Neural progenitor cell (in vitro differentiated cells): ENCODE measurements around the gene RPS19. TPM values are rescaled to one million over a fixed set of nuclear protein-coding genes. Genes with fewer than 3 reads are reported as not detected.
A peak's percentile ranks its signal among the peaks of the same experiment; 100 is the strongest.

Experiments
- DNase-seq: peaks from one replicate; pipeline ENCODE4 v3.0.0-alpha.2; 2016; ENCODE audit warnings: low spot score
- H2AFZ ChIP-seq: fragments of 200-600 bp; sonication (generic); replicated peaks from 2 replicates; pipeline ENCODE4 v1.6.1; 2016; ENCODE audit warnings: antibody characterized with exemption
- H3F3A ChIP-seq: fragments of 200-600 bp; sonication (generic); 2 replicates; pipeline ENCODE4 v1.6.1; 2016; ENCODE audit warnings: antibody characterized with exemption, low read depth
- H3K27ac ChIP-seq: fragments of 200-600 bp; sonication (generic); 2 replicates; pipeline ENCODE4 v1.5.1; 2016; ENCODE audit warnings: mild to moderate bottlenecking
- H3K27me3 ChIP-seq: fragments of 200-600 bp; sonication (generic); 2 replicates; pipeline ENCODE4 v1.6.1; 2016; ENCODE audit warnings: mild to moderate bottlenecking, moderate library complexity
- H3K36me3 ChIP-seq: fragments of 200-600 bp; sonication (generic); 2 replicates; pipeline ENCODE4 v1.5.1; 2016
- H3K4me1 ChIP-seq: fragments of 200-600 bp; sonication (generic); 2 replicates; pipeline ENCODE4 v1.6.1; 2016; ENCODE audit warnings: mixed run types
- H3K4me2 ChIP-seq: fragments of 200-600 bp; sonication (generic); 2 replicates; pipeline ENCODE4 v1.6.1; 2016
- H3K4me3 ChIP-seq: fragments of 200-600 bp; sonication (generic); 2 replicates; pipeline ENCODE4 v1.5.1; 2016
- H3K79me2 ChIP-seq: fragments of 200-600 bp; sonication (generic); 2 replicates; pipeline ENCODE4 v1.6.1; 2016; ENCODE audit warnings: low read depth
- H3K9ac ChIP-seq: fragments of 200-600 bp; sonication (generic); 2 replicates; pipeline ENCODE4 v1.6.1; 2016
- H3K9me3 ChIP-seq: fragments of 200-600 bp; sonication (generic); 2 replicates; pipeline ENCODE4 v1.5.1; 2016; ENCODE audit warnings: low read depth
- H4K20me1 ChIP-seq: fragments of 200-600 bp; sonication (generic); 2 replicates; pipeline ENCODE4 v1.6.1; 2016; ENCODE audit warnings: low read depth
- H3K27ac Mint-ChIP-seq: 3 replicates; pipeline ENCODE4 v1.8.0; 2021; ENCODE audit warnings: mixed read lengths
- H3K27me3 Mint-ChIP-seq: 2 replicates; pipeline ENCODE4 v1.8.0; 2022; ENCODE audit warnings: low read depth, mild to moderate bottlenecking, inconsistent platforms, moderate library complexity, mixed read lengths; ENCODE audit not compliant: insufficient read depth
- H3K36me3 Mint-ChIP-seq: 3 replicates; pipeline ENCODE4 v1.8.0; 2021; ENCODE audit warnings: mixed read lengths
- H3K4me1 Mint-ChIP-seq: 3 replicates; pipeline ENCODE4 v1.8.0; 2021; ENCODE audit warnings: mixed read lengths
- H3K4me3 Mint-ChIP-seq: 3 replicates; pipeline ENCODE4 v1.8.0; 2021; ENCODE audit warnings: mild to moderate bottlenecking, moderate library complexity, mixed read lengths
- H3K9me3 Mint-ChIP-seq: 3 replicates; pipeline ENCODE4 v1.8.0; 2020; ENCODE audit warnings: mixed read lengths
- EZH2 ChIP-seq: fragments of 200-600 bp; sonication (generic); IDR thresholded peaks from 2 replicates; pipeline ENCODE4 v1.6.1; 2017; ENCODE audit warnings: antibody characterized with exemption, mild to moderate bottlenecking, moderate library complexity
- EZH2phosphoT487 ChIP-seq: fragments of 200-600 bp; sonication (generic); IDR thresholded peaks from 2 replicates; pipeline ENCODE4 v1.6.1; 2017; ENCODE audit warnings: antibody characterized with exemption
- total RNA-seq: library from RNA; depleted of rRNA; stranded (reverse); fragments of >200 nt; gene quantifications from 2 replicates; pipeline ENCODE4 v1.2.3, GENCODE V29; 2015; ENCODE audit warnings: low replicate concordance
- TF ChIP-seq, protein P1 (sequence below): fragments of 200-600 bp; sonication (generic); IDR thresholded peaks from 2 replicates; pipeline ENCODE4 v1.5.1; 2017; ENCODE audit warnings: antibody characterized with exemption, mild to moderate bottlenecking

The RPS19 gene
- total RNA-seq, 1 donor from 2014 or later, result 1,422 TPM

DNA sequence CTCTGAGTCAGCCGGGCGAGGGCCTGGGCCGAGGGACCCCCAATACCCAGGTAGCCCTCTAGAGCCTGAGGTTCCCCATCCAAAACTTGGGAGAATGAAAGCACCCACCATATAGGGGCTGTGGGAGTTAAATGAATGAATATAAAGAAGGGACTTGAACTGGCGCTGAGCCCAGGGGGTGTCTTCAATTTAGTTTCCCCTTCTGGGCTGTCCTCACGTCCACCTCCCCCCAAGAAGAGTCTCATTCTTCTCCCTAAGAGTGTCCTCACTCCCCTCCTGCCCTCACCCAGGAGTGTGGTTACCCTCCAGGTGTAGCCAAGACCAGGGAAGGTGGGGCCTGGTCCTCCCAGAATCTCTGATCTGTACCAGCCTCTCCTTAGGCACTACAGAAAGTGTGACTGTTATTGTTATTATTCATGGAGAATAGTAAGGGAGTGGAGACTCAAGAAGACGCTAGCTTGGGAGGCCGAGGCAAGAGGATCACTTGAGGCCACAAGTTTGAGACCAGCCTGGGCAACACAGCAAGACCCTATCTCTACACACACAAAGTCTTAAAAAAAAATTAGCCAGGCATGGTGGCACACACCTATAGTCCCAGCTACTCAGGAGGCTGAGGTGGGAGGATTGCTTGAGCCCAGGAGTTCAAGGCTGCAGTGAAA lies 19.7 kb downstream of the RPS19 start:
- peak overlapping the region; percentile 36 for H3K4me3 Mint-ChIP-seq
- peaks cover 2% of the 10 kb centered on the region for H3K4me1 ChIP-seq
- DNase-seq, result no peak

DNA sequence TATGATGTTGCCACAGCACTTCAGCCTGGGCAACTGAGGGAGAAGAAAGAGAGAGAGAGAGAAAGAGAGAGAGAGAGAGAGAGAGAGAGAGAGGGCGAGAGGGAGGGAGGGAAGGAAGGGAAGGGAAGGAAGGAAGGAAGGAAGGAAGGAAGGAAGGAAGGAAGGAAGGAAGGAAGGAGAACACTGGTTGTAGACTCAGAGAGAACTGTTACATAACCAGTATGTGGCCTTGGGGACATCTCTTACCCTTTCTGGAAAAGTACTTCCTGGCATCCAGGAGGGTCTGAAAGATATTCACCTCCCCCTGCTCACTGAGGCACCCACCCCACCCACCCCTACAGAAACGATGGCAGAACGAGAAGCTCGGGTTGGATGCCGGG lies 20.3 kb downstream of the RPS19 start:
- no peak for DNase-seq
- H3K27me3 Mint-ChIP-seq, result peaks cover 33% of the 10 kb centered on the region

More for the DNA sequence above, 19.7 kb downstream of the RPS19 start:
- no peak overlapping the region for H2AFZ ChIP-seq
- H3K4me3 ChIP-seq, result no peak overlapping the region
- H3F3A ChIP-seq, result peaks cover 22% of the 10 kb centered on the region
- no peak overlapping the region for H3K27ac ChIP-seq
- no peak overlapping the region for H3K27ac Mint-ChIP-seq
- H3K9me3 Mint-ChIP-seq, result no peaks in the 10 kb centered on the region
- no peaks in the 10 kb centered on the region for H4K20me1 ChIP-seq
- H3K9ac ChIP-seq, result no peak overlapping the region
- peaks cover 31% of the 10 kb centered on the region for H3K27me3 Mint-ChIP-seq
- H3K36me3 Mint-ChIP-seq, result no peaks in the 10 kb centered on the region
- peaks cover 3% of the 10 kb centered on the region for H3K79me2 ChIP-seq
- TF ChIP-seq EZH2 (no peak), EZH2phosphoT487 (no peak)
- TF ChIP-seq, protein P1, sequence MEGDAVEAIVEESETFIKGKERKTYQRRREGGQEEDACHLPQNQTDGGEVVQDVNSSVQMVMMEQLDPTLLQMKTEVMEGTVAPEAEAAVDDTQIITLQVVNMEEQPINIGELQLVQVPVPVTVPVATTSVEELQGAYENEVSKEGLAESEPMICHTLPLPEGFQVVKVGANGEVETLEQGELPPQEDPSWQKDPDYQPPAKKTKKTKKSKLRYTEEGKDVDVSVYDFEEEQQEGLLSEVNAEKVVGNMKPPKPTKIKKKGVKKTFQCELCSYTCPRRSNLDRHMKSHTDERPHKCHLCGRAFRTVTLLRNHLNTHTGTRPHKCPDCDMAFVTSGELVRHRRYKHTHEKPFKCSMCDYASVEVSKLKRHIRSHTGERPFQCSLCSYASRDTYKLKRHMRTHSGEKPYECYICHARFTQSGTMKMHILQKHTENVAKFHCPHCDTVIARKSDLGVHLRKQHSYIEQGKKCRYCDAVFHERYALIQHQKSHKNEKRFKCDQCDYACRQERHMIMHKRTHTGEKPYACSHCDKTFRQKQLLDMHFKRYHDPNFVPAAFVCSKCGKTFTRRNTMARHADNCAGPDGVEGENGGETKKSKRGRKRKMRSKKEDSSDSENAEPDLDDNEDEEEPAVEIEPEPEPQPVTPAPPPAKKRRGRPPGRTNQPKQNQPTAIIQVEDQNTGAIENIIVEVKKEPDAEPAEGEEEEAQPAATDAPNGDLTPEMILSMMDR, result no peak
- peaks cover 54% of the 10 kb centered on the region for H3K27me3 ChIP-seq
- no peaks in the 10 kb centered on the region for H3K36me3 ChIP-seq
- H3K4me1 Mint-ChIP-seq, result peaks cover 14% of the 10 kb centered on the region
- H3K4me2 ChIP-seq, result no peak overlapping the region
- H3K9me3 ChIP-seq, result no peaks in the 10 kb centered on the region

DNA sequence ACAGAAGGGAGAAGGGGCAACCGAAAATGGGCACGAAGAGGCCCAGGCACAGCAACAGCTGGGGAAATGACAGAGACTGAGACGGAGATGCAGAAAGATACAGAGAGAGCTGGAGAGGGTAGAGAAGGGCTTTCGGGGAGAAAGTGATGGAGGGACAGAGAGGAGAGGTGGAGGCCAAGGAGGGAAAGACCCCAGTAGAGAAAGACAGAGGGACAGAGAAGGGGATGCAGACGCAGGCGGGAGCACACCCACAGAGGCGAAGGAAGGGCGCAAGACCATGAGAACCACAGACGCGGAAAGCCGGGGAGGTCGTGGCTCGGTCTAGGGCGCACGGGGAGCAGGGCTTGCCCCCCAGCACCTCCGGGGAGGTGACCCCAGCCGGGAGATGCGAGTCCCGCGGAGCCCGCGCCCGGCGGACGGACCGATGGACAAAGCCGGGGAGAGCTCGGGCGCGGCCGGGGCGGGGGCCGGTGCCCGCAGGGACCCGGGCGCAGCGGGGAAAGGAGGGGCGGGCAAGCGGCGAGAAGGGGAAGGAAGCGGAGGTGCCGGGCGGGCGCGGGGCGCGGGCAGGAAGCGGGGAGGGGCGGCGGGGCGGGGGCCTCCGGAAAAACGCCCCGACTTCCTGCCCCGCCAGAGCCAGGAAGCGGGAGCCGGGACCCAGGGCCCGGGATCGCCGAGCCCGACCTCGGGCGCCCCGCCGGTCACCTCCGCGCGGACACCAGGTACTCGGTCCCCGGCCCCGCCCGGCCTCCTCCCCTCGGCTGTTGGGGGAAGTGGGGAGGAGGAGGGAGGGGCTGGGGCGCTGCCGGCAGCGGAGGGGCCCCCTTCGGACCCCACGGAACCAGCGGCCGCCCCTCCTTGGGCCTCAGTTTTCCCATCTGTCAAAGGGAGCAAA lies 22.8 kb downstream of the RPS19 start, which contains the start of gene ARHGEF1:
TSS of gene ARHGEF1 (plus strand) at position 617 of the 895 bp plus-strand sequence. CDS start 4,899 bp downstream, outside the sequence.
- Histone ChIP-seq H3K9me3 (no peaks in the 10 kb centered on the region), H2AFZ (peak within 1 kb of the TSS; percentile 93), H3K4me3 (peak within 1 kb of the TSS; percentile 92), H3K27me3 (peaks cover 50% of the 10 kb centered on the region), H3K4me1 (peaks cover 6% of the 10 kb centered on the region), H3F3A (peaks cover 22% of the 10 kb centered on the region), H3K4me2 (peak within 1 kb of the TSS; percentile 97), H3K27ac (no peak within 1 kb of the TSS), H3K9ac (peak within 1 kb of the TSS; percentile 40), H4K20me1 (no peaks in the 10 kb centered on the region), H3K36me3 (no peaks in the 10 kb centered on the region), H3K79me2 (peaks cover 9% of the 10 kb centered on the region)
- peaks cover 18% of the 10 kb centered on the region for H3K4me1 Mint-ChIP-seq
- no peak within 1 kb of the TSS for H3K27ac Mint-ChIP-seq
- no peaks in the 10 kb centered on the region for H3K36me3 Mint-ChIP-seq
- H3K9me3 Mint-ChIP-seq, result no peaks in the 10 kb centered on the region
- peak; percentile 61 for DNase-seq
- peak within 1 kb of the TSS; percentile 94 for H3K4me3 Mint-ChIP-seq
- no peak for TF ChIP-seq EZH2
- TF ChIP-seq, protein P1, result no peak
- no peak for TF ChIP-seq EZH2phosphoT487
- H3K27me3 Mint-ChIP-seq, result peaks cover 31% of the 10 kb centered on the region

More for the DNA sequence above, 20.3 kb downstream of the RPS19 start:
- Mint-ChIP-seq H3K4me1 (peaks cover 18% of the 10 kb centered on the region), H3K4me3 (peak overlapping the region; percentile 36), H3K9me3 (no peaks in the 10 kb centered on the region), H3K27ac (no peak overlapping the region), H3K36me3 (no peaks in the 10 kb centered on the region)
- Histone ChIP-seq H3K9ac (no peak overlapping the region), H3K27me3 (peaks cover 54% of the 10 kb centered on the region), H3K27ac (no peak overlapping the region), H3K4me3 (no peak overlapping the region), H3K79me2 (peaks cover 9% of the 10 kb centered on the region), H3K9me3 (no peaks in the 10 kb centered on the region), H3F3A (peaks cover 22% of the 10 kb centered on the region), H3K4me2 (no peak overlapping the region), H3K4me1 (peaks cover 6% of the 10 kb centered on the region), H4K20me1 (no peaks in the 10 kb centered on the region), H3K36me3 (no peaks in the 10 kb centered on the region), H2AFZ (no peak overlapping the region)
- TF ChIP-seq EZH2 (no peak), EZH2phosphoT487 (no peak)
- TF ChIP-seq, protein P1, result no peak
